HPDE6-E6E7 (cell line): ENCODE data around the gene TMEM44.
"Not testable (repeated sequence)": the region's sequence is repeated elsewhere in the genome, so short reads cannot be mapped to it uniquely, and the experiment has no call there.

Source experiments
- DNase-seq: peaks from one replicate; pipeline ENCODE4 v3.0.0; 2011; ENCODE audit warnings: missing footprints; ENCODE audit errors: extremely low spot score

The TMEM44 gene

DNA sequence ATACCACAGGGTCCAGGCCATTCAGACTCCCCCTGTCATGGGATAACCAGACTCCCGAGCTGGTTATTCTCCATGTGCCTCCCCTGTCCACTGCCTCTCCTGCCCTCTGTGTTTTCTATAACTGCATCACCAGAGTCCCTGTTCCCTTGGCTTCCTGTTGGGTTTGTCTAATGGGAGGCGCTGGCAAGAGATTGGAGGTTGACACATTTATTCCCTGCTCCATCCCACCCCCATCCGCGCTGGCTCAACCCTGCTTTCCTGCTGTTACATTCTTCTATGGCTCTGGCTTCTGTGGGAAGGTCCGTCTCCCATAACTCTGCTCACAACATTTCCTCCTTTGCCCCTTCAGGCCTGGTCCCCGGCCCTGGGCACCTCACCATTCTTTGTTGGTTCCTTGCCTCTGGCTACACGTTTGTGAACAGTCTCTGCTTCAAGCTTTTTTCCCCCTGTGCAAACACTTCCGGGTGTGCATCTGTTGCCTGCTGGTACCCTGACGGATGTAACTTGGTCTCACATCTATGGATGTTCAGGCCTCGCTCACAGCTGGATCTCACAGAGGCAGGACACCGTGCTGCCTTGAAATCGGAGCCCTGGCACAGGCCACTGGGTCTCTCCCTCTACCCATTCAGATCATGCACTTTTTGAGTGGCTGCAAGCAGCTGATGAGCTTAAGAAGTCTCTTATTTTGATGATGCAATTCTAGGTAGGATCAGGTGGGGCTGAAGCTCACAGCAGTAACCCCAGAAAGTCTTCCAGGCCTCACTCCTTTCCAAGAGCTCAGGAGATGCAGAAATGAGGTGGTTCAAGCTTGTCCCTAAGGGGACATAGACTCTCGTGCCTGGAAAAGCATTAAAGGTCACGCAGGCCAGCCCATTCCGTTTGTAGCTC is 77.8 kb downstream of the TMEM44 start:
- DNase-seq = no peak

GRCh38 chr3:194554473-194555123 is 78.6 kb downstream of the TMEM44 start:
- DNase-seq = no peak

DNA sequence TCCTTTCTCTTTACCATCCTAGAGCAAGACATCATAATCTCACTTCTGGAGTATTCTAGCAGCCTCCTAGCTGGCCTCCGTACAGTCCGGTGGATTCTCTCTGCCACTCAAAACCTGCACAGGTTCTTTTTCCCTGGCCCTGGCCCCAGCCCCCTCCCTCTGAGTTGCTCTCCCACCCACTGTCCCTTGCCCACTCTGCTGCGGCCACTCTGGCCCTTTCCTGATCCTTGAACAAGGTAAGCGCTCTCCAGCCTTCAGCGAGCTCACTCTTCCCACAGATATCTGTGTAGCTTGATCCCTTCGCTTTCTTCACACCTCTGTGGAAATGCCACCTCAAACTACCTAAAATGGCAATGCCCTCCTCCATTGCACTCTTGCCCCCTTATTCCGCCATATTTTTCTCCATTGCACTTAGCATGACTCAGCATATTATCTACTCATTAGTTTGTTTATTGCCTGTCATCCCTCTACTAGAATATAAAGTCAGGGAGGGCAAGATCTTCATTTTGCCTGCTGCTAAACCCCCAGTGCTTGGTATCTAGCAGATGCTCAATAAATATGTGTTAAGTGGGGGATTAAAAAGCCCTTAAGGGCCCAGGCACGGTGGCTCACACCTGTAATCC is 80.8 kb downstream of the TMEM44 start:
- no peak for DNase-seq

DNA sequence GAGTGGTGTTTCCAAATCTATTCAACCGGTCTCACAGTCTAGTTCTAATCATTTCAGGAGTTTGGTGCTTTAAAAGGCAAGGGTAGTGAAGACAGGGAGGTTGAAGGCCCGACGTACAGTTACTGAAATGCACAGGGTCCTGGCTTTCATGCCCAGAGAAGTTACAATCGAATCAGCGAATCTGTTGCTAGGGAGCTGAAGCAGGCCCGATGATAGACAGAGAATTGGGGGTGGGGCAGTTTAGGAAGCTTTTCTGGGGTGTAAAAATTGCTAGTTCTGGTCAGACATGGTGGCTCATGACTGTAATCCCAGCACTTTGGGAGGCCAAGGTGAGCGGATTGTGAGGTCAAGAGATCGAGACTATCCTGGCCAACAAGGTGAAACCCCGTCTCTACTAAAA is 83.4 kb downstream of the TMEM44 start:
- no peak for DNase-seq

DNA sequence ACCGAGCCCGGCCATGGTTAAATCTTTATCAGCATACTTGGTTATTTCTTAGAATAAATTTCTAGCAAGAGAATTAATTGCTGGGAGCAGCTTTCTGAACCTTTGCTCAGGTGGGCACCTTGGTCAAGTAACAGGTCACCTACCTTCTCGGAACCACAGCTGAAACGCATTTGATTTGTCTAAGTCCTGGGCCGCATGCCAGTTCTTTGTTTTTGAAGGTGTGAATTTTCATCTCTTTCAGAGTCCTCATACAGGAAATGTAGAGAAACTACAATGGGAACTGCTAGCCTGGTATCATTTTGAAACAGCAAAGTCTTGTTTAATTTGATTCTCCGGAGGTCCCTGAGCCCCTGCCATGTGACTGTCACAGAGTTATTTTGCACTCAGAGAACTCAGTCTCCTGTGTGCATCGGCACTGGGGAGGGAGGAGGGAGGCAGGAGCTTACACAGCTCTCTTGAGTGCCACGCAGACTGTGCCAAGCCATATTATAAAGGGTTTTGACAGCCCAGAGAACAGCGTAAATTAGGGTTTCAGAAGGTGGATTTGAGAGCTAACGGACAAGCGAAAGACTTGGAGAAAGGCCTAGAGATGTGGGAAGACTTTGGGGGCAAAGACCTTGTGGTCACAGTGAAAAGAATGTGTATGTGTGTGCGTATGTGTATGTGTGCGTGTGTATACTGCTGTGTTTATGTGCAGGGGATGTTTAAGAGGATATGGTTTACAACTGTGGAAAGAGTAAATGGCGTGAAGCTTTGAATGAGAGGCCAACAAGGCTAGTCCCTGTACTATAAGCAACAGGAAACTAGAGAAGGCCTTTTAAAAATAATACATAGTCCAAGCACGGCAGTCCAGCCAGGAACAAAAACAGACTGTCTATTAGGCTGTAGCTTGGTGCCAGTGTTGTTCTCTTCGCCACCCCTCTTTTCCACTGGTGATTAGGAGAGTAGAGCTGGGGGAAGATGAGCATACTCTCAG is 84.6 kb downstream of the TMEM44 start:
- no peak for DNase-seq

GRCh38 chr3:194547042-194547441 is 86.2 kb downstream of the TMEM44 start:
- no peak for DNase-seq

DNA sequence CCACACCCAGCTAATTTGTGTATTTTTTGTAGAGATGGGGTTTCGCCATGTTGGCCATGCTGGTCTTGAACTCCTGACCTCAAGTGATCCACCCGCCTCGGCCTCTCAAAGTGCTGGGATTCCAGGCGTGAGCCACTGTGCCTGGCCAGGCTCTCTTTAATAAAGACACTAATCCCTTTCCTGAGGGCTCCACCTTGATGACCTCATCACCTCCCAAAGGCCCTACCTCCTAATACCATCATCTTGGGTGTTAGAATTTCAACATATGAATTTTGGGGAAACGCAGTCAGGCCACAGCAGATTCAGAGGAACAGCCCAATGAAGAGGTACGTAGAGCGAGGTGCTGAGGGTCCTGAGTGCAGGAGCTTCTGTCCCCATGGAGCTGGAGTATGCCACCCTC is 87.7 kb downstream of the TMEM44 start:
- DNase-seq = not testable (repeated sequence)

DNA sequence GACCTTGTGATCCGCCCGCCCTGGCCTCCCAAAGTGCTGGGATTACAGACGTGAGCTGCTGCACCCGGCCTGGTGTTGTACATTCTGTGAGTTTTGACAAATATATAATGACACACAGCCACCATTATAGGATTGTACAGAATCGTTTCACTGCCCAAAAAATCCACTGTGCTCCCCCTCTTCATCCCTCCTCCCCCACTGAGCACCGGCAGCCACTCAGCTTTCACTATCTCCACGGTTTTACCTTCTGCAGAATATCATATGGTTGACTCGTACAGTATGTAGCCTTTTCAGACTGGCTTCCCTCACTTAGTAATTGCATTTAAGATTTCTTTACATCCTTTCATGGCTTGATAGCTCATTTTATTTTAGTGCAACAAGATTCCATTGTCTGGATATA is 89.7 kb downstream of the TMEM44 start:
- no peak for DNase-seq

- no peak for DNase-seq
Measured at GRCh38 chr3:194541483-194541882, 91.7 kb downstream of the TMEM44 start.

GRCh38 chr3:194540274-194540905 is 92.8 kb downstream of the TMEM44 start:
- DNase-seq = no peak

DNA sequence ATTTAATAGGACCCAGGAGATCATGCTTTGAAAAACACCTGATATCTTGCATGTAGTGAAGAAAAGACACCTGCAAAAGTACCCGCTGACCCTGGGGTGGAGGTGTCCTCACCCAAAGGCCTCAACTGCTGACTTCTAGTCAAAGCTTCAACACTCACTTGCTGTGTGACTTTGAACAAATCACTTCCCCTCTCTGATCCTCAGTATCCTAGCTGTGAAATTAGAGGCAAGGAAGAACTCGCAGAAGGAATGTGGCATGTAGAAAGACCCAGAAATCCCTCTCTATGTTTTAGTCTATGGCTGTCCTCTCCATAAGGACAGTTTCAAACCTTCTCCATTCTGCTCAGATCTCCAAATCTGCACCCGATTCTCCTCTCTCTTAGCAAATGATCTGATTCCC is 93.7 kb downstream of the TMEM44 start:
- no peak for DNase-seq

DNA sequence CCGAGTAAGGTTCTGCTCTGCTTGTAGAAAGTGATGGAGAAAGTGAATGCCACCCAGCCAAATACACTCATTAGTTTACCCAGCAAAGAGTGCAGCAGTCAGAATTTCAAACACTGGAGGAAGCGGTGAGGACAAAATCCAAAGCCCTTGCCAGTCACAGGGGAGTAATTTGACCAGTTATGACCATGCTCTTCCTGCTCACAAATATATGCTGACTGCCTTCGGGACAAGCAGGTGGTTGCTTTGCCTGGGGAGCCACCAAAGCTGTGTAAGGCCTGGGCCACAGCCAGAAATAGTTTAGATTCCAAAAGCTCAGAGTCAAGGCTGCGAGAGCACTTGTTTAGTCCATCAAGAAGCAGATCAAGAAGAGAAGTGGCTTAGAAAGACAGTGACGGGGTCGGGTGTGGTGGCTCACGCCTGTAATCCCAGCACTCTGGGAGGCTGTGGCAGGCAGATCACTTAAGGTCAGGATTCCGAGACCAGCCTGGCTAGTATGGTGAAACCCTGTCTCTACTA is 95.4 kb downstream of the TMEM44 start:
- no peak for DNase-seq
